Stomach (tissue), 9 donors: ENCODE measurements around the gene KCTD3. TPM values are rescaled to one million over a fixed set of nuclear protein-coding genes. Genes with fewer than 3 reads are reported as not detected.

ENCODE experiments used
- DNase-seq, 2 donors: peaks; one replicate each; pipeline versions ENCODE4 v3.0.0 to v3.0.0-alpha.2; 2013 to 2019
- H3K27ac ChIP-seq, 5 donors: fragments of 200-600 bp in 4 of 5; sonication (generic) in 4 of 5; one replicate each; pipeline ENCODE4 v1.5.1; 2013 to 2019; ENCODE audit warnings: mild to moderate bottlenecking in 1 of 5, moderate library complexity in 1 of 5
- H3K27me3 ChIP-seq, 3 donors: fragments of 200-600 bp; sonication (generic); one replicate each; pipeline ENCODE4 v1.5.1; 2017 to 2019; ENCODE audit warnings: mixed run types in 1 of 3
- H3K36me3 ChIP-seq, 4 donors: fragments of 200-600 bp; sonication (generic); 1 replicate in 3 of 4; 2 replicates in 1 of 4; pipeline ENCODE4 v1.5.1; 2016 to 2019
- H3K4me1 ChIP-seq, 4 donors: fragments of 200-600 bp; sonication (generic); one replicate each; pipeline ENCODE4 v1.5.1; 2016 to 2019
- H3K4me3 ChIP-seq, 4 donors: fragments of 200-600 bp; sonication (generic) in 3 of 4; one replicate each; pipeline ENCODE4 v1.5.1; 2016 to 2019; ENCODE audit warnings: mild to moderate bottlenecking in 1 of 4
- H3K9me3 ChIP-seq, 4 donors: fragments of 200-600 bp; sonication (generic); one replicate each; pipeline ENCODE4 v1.5.1; 2016 to 2019
- EP300 ChIP-seq: sonication (generic); formaldehyde crosslinking; IDR thresholded peaks from one replicate; pipeline ENCODE4 v1.6.1; 2017; ENCODE audit warnings: antibody characterized with exemption
- POLR2A ChIP-seq, 4 donors: fragments of 450-650 bp; IDR thresholded peaks; one replicate each; pipeline ENCODE4 v1.6.1; 2016; ENCODE audit warnings: antibody characterized with exemption in 4 of 4, control low read depth in 2 of 4, mild to moderate bottlenecking in 1 of 4, moderate library complexity in 1 of 4
- POLR2AphosphoS5 ChIP-seq, 3 donors: sonication (generic); formaldehyde crosslinking; IDR thresholded peaks; one replicate each; pipeline ENCODE4 v1.6.1; 2016; ENCODE audit warnings: antibody characterized with exemption in 3 of 3
- WGBS, 5 donors: extraction: QIAGEN DNeasy Blood & Tissue Kit in 3 of 5; methylation state at CpG; one replicate each; pipeline versions ENCODE4 v1.1.5 to v1.1.7; 2013 to 2018; 5-methylcytosine and 5-hydroxymethylcytosine counted together
- intact Hi-C: fragments of 100-400 bp; cut with DNase I; formaldehyde crosslinking; loops from one replicate; pipeline ENCODE4 v1.15.1; 2023; ENCODE audit warnings: low total_unique reads
- polyA plus RNA-seq, 3 donors: library from polyadenylated mRNA; stranded (reverse); fragments of 200-250 nt; gene quantifications; one replicate each; pipeline ENCODE4 v1.2.3, GENCODE V29; 2013
- total RNA-seq, 5 donors: library from RNA; depleted of rRNA; stranded (reverse); fragments of >200 nt; gene quantifications; one replicate each; pipeline versions ENCODE4 v1.1.0 to v1.2.3, GENCODE V29; 2014 to 2016
- TF ChIP-seq, protein P1 (sequence below), 7 experiments: fragments of 450-650 bp in 4 of 7; fragments of 200-600 bp in 3 of 7; sonication (generic) in 3 of 7; IDR thresholded peaks; one replicate each; pipeline ENCODE4 v1.5.1; 2016 to 2019; ENCODE audit warnings: antibody characterized with exemption in 7 of 7, control low read depth in 2 of 7, mild to moderate bottlenecking in 1 of 7
- donor health status: healthy with polysubstance abuse.
- donor health status: Bipolar disorder and iron deficiency.
- donor health status: healthy.

KCTD3 gene
- total and polyA plus RNA-seq, 8 donors, result 19.4 to 156 (median 33.4) TPM

DNA sequence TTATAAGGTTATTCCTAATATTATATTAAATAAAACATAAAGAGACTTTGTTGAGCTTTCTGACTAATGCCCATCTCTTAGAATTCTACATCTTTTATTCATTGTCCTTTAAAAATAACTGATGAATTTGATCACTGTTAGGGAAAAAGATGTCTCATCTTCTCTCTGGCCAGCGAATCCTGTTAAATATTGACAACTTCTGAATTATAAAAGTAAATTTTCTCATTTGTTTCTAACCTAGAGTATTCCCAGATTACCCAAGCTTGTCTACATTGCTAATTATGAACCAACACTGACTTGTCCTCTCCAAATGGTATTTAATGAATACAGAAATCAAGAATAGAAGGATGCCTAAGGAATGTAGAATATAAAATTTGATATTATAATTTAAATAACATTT lies 24.8 kb upstream of the KCTD3 start:
- TF ChIP-seq, protein P1, sequence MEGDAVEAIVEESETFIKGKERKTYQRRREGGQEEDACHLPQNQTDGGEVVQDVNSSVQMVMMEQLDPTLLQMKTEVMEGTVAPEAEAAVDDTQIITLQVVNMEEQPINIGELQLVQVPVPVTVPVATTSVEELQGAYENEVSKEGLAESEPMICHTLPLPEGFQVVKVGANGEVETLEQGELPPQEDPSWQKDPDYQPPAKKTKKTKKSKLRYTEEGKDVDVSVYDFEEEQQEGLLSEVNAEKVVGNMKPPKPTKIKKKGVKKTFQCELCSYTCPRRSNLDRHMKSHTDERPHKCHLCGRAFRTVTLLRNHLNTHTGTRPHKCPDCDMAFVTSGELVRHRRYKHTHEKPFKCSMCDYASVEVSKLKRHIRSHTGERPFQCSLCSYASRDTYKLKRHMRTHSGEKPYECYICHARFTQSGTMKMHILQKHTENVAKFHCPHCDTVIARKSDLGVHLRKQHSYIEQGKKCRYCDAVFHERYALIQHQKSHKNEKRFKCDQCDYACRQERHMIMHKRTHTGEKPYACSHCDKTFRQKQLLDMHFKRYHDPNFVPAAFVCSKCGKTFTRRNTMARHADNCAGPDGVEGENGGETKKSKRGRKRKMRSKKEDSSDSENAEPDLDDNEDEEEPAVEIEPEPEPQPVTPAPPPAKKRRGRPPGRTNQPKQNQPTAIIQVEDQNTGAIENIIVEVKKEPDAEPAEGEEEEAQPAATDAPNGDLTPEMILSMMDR (IDR thresholded peaks at IDR 0.05), result no peak
- TF ChIP-seq POLR2AphosphoS5 (IDR thresholded peaks at IDR 0.05) (no peak), EP300 (no peak), POLR2A (IDR thresholded peaks at IDR 0.05) (no peak)
- DNase-seq, result no peak
- Histone ChIP-seq H3K27ac (peak overlapping the region in 1 of 5 donors; percentile 64), H3K9me3 (peaks cover 0 to 8% (median 0%) of the 10 kb centered on the region in 4 donors), H3K4me1 (peaks cover 0 to 15% (median 7%) of the 10 kb centered on the region in 4 donors), H3K4me3 (no peak overlapping the region), H3K36me3 (no peaks in the 10 kb centered on the region), H3K27me3 (no peaks in the 10 kb centered on the region)
- intact Hi-C loops, result no loop called here
- 74 to 88% (median 82%) methylated on average over 1 of the region's 1 CpG for WGBS, 5 donors

DNA sequence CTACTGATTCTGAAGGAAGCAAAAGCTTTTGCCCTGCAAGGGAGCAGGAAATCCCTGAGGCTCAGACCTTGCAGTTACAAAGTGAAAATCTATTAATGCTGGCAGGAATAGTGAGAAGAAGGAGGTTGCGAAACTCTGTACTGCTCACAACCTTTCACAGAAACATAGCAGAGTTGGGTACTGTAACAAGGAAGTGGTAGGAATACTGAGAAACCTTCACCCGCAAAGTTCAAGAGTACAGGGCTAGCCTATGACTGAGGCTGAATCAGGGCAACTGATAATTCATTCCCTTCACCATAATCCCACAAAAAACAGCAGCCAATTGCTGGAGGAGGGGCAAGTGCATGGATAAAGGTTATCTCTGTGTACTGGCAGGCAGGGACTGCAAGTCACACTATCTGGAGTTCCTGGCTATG lies 23.9 kb upstream of the KCTD3 start:
- H3K9me3 ChIP-seq, result peaks cover 0 to 8% (median 0%) of the 10 kb centered on the region in 4 donors
- H3K27ac ChIP-seq, result peak overlapping the region in 4 of 5 donors; percentile 9 to 64 (median 38)
- DNase-seq, result peak; percentile 30 to 54
- no peak overlapping the region for H3K4me3 ChIP-seq
- no peaks in the 10 kb centered on the region for H3K36me3 ChIP-seq
- intact Hi-C loops, result no loop called here
- no peaks in the 10 kb centered on the region for H3K27me3 ChIP-seq
- 38 to 55% (median 55%) methylated on average over 2 of the region's 2 CpGs for WGBS, 5 donors
- peaks cover 0 to 15% (median 7%) of the 10 kb centered on the region in 4 donors for H3K4me1 ChIP-seq
- TF ChIP-seq POLR2AphosphoS5 (IDR thresholded peaks at IDR 0.05) (peak in 2 of 3 donors; percentile 6 to 62), POLR2A (IDR thresholded peaks at IDR 0.05) (no peak)

DNA sequence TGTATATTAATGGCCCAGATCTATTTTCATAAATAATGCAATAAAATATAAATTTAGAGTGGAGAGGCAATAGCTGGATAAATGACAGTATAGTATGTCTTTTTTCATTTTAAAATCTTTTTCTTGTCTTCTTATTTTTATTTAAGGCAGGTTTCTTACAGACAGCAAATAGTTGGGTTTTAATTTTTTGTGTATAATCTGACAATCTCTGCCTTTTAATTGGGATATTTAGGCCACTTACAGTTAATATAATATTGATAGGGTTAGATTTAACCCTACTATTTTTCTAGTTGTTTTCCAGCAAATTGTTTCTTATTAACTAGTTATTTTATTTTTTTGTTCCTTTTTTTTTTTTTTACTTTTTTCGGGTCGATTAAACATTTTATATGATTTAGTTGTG lies 23.3 kb upstream of the KCTD3 start:
- H3K27me3 ChIP-seq, result no peaks in the 10 kb centered on the region
- no peak for DNase-seq
- no peak for TF ChIP-seq POLR2A (IDR thresholded peaks at IDR 0.05)
- no peak for TF ChIP-seq EP300
- no peak for TF ChIP-seq POLR2AphosphoS5 (IDR thresholded peaks at IDR 0.05)
- TF ChIP-seq, protein P1 (IDR thresholded peaks at IDR 0.05), result no peak
- peaks cover 0 to 15% (median 7%) of the 10 kb centered on the region in 4 donors for H3K4me1 ChIP-seq
- H3K9me3 ChIP-seq, result peaks cover 0 to 8% (median 0%) of the 10 kb centered on the region in 4 donors
- intact Hi-C loops, result no loop called here
- no peak overlapping the region for H3K4me3 ChIP-seq
- WGBS, 5 donors, result 90 to 100% (median 96%) methylated on average over 2 of the region's 2 CpGs
- H3K27ac ChIP-seq, result no peak overlapping the region
- H3K36me3 ChIP-seq, result no peaks in the 10 kb centered on the region

DNA sequence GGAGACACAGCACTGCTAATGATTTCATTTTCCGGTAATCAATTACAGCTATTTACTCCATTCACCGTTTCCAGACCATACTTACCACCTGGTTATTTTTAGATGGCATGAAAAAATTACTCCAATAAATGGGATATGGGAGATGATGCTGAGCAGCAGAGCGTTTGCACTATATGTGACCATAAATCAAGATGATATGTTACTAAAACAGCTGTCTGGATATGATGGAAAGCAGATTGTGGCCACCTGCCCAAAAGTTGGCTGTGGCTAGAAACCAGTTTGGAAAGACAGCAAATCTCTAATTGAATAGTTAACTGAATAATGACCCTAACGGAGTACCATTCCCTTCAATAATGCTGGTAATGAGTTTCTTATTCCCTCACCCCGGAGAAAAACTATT lies 22.5 kb upstream of the KCTD3 start:
- Histone ChIP-seq H3K9me3 (peaks cover 0 to 8% (median 0%) of the 10 kb centered on the region in 4 donors), H3K27ac (no peak overlapping the region), H3K36me3 (no peaks in the 10 kb centered on the region), H3K4me3 (no peak overlapping the region), H3K4me1 (peaks cover 0 to 15% (median 7%) of the 10 kb centered on the region in 4 donors), H3K27me3 (no peaks in the 10 kb centered on the region)
- TF ChIP-seq EP300, result no peak
- intact Hi-C loops, result no loop called here
- WGBS, 5 donors, result 71 to 87% (median 76%) methylated on average over 5 of the region's 5 CpGs
- no peak for DNase-seq

DNA sequence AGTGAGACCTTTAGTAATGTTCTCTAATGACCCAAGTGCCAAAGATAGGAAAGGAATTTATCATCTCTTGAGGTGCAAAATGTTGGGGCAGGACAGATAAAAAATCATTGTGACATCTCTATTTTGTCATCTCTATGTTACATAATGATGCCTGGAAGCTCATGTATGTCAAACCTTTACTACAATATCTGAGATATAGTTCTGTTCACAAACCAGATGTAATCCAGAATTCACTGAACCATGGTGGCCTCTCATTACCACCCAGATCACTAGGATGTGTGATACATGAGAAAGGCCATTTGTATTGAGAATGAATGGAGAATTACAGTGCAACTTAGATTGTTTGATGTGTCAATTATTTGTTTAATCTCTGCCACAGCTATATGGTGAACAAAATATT lies 22.0 kb upstream of the KCTD3 start:
- intact Hi-C loops, result no loop called here
- peaks cover 0 to 11% (median 5%) of the 10 kb centered on the region in 4 donors for H3K4me1 ChIP-seq
- no peak overlapping the region for H3K27ac ChIP-seq
- H3K4me3 ChIP-seq, result no peak overlapping the region
- H3K36me3 ChIP-seq, result no peaks in the 10 kb centered on the region
- H3K9me3 ChIP-seq, result peaks cover 0 to 8% (median 0%) of the 10 kb centered on the region in 4 donors
- H3K27me3 ChIP-seq, result no peaks in the 10 kb centered on the region
- DNase-seq, result no peak
- TF ChIP-seq POLR2A (IDR thresholded peaks at IDR 0.05), result no peak
- TF ChIP-seq, protein P1 (IDR thresholded peaks at IDR 0.05), result no peak
- TF ChIP-seq EP300, result no peak
- TF ChIP-seq POLR2AphosphoS5 (IDR thresholded peaks at IDR 0.05), result no peak
